GM19467 (cell line): Measurements from ENCODE around the gene SEC23A.
"Not testable (repeated sequence)": the region's sequence is repeated elsewhere in the genome, so short reads cannot be mapped to it uniquely, and the experiment has no call there.

ENCODE experiments used
- ATAC-seq: cut with Tn5 transposase; IDR thresholded peaks from one replicate; pipeline ENCODE4 v1.9.1; 2021; ENCODE audit warnings: mild to moderate bottlenecking, moderate library complexity; ENCODE audit not compliant: unreplicated experiment

Gene SEC23A

DNA sequence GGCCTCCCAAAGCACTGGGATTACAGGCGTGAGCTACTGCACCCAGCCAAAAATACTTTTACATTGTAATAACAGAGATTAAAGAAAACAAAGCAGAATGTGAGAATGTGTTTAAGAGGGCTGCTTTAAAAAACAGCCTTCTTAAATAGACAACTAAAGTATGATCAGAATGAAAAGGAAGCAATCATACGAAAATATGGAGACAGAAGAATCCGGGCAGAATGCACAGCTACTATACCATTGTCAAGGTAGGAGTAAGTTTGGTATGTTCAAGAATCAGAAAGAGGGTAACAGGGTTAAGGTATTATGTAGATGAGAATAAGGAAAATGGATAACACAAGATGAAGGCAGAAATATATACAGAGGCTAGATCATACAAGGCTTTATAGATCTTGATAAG is 8.5 kb downstream of the SEC23A start:
- no peak for ATAC-seq

DNA sequence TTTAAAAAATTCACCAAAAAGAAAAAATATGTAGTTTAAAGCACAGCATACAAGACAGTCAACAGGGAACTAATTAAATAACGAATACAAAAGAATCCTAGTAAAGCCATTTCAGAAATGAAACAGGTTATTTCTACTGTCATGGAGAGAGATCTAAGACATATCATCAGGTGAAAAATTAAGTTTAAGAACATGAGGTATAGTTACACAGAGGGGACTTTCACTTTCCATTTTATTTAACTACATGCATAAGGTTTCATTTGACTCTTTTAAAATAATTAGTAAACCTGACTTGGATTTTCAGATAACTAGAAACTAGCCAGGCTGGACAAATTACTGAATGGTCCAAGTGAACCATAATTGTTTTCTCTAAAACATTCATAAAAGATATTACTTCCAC is 11.3 kb downstream of the SEC23A start:
- ATAC-seq, result no peak

DNA sequence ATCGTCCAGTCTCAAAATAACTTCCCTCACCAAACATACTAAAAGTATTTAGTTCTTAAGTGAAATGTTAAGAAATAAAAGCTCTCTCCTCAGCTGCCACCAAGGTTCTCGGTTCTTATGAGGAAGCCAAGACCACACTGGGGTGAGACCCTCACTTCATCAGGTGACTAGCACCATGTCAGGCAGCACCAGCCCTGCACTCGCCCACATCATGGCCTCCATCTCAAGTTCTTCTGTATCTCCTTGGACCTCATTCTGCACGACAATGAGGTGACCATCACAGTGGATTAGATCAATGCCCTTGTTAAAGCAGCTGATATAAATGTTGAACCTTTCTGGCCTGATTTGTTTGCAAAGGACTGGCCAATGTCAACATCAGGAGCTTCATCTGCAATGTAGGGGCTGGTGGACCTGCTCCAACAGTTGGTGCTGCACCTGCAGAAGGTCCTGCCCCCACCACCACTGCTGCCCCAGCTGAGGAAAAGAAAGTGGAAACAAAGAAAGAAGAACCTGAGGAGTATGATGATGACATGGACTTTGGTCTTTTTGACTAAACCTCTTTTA is 12.4 kb downstream of the SEC23A start:
- ATAC-seq, result no peak

DNA sequence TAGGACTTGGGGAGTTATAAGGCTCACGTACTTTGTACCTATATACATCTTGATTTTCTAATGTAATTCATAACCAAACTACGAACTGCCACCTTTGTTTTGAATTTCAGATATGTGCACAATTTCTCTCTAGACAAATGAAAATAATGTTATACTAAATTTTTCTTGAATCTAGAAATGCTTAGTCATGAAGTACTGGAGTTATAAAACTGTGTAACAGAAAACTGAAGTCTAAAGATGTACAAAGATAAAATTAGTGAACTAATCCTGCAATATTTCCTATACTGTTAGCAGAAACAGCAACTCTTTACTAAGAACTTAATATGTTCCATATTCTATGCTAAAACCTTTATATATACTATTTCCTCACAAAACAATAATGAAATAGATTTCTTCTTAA is 15.5 kb downstream of the SEC23A start:
- no peak for ATAC-seq

GRCh38 chr14:39085933-39086332 is 17.1 kb downstream of the SEC23A start:
- ATAC-seq, result no peak

- ATAC-seq, result no peak
Measured at GRCh38 chr14:39083127-39083526, 19.9 kb downstream of the SEC23A start.

GRCh38 chr14:39080886-39081285 is 22.1 kb downstream of the SEC23A start:
- ATAC-seq, result no peak

GRCh38 chr14:39071096-39071495 is 31.9 kb downstream of the SEC23A start:
- no peak for ATAC-seq

DNA sequence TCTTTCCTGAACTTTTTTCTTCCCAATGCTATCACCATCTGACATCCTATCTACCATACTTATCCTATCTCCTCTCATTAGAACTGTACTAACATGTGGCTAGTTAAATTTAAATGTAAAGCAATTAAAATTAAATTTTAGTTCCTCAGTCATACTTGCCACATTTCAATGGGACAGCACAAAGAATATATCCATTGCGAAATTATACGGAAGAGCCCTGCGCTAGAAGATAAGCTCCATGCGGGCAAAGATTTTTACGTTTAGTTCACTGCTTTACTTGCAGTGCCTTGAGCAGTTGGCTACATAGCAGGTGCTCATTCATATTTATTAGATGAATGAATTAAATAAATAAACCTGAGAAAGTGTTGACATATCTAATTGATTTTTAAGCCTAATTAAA is 33.1 kb downstream of the SEC23A start:
- no peak for ATAC-seq

DNA sequence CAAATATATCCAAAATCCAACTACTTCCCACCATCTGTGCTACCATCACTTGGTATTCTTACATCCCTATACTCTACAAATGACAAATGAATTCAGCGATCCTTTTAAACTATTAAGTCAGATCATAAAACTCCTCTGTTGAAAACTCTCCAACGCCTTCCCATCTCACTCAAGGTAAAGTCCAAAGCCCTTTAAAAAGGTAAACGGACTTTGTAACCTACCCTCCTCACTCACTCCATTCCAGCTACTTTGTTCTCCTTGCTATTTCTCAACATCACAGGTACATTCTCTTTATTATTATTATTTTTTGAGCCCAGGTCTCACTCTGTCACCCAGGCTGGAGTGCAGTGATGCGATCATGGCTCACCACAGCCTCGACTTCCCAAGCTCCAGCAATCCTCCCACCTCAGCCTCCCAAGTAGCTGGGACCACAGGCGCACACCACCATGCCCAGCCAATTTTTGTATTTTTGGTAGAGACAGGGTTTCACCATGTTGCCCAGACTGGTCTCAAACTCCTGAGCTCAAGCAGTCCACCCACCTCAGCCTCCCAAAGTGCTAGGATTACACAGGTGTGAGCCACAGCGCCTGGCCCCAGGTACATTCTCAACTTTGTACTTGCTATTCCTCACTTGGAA is 33.7 kb downstream of the SEC23A start:
- ATAC-seq, result not testable (repeated sequence)

GRCh38 chr14:39060818-39061437 is 42.1 kb downstream of the SEC23A start:
- peak; percentile 97 for ATAC-seq

DNA sequence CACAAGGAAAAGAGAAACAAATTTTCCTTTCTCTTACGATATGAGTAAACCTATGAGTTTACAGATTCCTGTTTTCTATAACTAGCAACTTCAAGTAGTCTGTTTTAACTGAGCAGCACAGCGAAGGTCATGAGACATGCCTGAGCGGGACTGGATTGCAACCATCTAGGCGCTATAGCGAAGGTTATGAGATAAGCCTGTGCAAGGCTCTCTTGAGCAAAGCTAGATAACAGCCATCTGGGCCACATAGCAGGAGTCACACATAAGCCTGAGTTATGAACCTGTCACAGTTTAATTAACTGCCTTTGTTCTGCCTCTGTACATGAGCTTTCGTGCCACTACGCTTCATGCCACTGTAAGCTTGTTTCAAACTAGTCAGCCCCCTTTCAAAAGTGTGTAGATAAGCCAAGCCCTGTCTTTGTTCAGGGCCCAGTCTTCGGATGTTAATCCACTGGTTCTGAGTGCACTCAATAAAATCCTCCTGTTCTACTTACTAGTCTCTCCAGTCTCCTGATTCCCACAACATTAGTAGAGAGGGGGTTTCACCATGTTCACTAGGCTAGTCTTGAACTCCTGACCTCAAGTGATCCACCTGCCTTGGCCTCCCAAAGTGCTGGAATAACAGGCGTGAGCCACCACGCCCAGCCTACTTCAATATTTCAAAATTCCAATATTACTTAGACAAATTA is 47.1 kb downstream of the SEC23A start:
- ATAC-seq, result no peak

DNA sequence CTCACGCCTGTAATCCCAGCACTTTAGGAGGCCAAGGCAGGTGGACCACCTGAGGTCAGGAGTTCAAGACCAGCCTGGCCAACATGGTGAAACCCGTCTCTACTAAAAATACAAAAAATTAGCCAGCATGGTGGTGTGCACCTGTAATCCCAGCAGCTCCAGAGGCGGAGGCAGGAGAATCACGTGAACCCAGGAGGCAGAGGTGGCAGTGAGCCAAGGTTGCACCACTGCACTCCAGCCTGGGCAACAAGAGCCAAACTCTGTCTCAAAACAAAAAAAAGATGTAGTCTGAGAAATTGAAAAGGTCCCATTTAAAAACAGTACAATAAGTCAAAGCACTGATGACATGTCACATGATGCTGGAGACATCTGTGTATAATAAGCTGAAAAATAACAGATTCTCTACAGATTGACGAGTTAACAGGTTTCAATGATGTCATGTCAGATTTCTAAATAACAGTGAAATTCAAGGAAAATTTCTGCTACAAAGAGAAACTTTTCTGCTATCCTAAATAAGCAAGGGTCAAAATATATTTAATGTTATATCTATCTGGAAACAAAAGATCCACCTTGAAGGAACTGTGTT is 50.1 kb downstream of the SEC23A start:
- ATAC-seq, result not testable (repeated sequence)

- ATAC-seq, result no peak
Measured at GRCh38 chr14:39050389-39050788, 52.6 kb downstream of the SEC23A start.

- ATAC-seq, result not testable (repeated sequence)
Measured at GRCh38 chr14:39045889-39046288, 57.1 kb downstream of the SEC23A start.

DNA sequence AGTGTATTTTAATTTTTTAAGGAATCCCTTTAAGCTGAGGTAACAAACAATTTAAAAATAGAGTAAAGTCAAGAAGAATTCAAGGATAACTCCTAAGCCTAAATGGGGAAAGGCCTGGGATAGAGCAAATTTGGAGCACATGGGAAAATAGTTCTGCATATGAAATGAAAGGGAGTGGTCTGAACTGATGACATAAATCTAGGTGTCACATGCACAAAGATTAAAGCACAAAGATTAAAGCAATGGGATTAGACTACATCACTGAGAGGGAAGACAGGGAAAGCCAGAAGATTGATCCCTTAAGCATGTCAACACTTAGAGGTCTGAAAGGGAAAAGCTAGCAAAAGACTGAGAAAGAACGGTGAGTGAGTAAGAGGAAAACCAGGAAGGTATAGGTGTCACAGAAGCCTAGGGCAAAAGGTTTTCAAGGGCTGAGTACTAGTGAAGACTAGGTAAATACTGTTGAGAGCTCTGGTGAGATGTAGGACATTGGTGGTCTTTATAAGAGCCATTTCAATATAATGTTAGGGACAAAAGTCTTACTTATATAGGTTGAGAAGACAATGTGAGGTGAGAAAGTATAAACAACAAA is 59.6 kb downstream of the SEC23A start:
- no peak for ATAC-seq

GRCh38 chr14:39040529-39040928 is 62.5 kb downstream of the SEC23A start:
- ATAC-seq, result no peak

DNA sequence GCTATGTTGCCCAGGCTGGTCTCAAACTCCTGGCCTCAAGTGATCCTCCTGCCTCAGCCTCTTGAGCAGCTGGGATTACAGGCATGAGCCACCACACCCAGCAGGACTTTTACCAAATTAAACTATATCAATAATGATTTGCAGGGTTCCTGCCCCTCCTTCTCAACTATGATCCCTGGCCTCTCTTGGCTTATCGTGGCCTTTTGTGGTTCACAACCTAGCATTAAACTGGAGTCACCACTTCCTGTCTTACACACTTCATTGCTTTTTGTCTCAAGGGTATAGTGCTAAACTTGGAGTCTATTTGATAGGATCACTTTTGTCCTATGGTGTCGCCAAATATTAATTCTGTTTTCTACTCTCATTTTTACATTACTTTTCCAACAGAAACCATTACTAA is 64.5 kb downstream of the SEC23A start:
- ATAC-seq, result peak; percentile 53

DNA sequence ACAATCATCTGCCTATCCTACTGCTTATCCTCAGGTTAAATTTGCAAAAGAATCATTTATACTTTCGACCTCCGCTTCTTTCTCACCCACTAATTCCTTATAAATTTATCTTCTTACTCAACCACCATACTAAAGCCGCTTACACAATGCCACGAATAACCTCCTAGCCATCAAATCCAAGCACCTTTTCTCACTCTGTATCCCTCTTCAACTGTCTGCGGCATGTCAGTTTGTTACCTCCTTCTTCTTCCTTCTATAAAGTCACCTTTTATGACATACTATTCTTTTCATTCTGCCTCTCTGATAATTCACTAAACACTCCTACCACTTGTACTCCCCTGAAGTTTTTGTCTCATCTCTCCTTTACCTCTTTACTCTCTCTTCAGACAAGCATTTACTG is 66.3 kb downstream of the SEC23A start:
- no peak for ATAC-seq

- ATAC-seq, result no peak
Measured at GRCh38 chr14:39035336-39035735, 67.7 kb downstream of the SEC23A start.
